ENCODE results near the gene FOXK1. TPM values are rescaled to one million over a fixed set of nuclear protein-coding genes. Genes with fewer than 3 reads are reported as not detected.
A peak's percentile ranks its signal among the peaks of the same experiment; 100 is the strongest.

FOXK1 gene
- total and polyA plus RNA-seq, 2 of the 13 experiments (the other 11 are each of a cell fraction or from before 2014, with no cell fraction given), result 4.6 to 8.8 TPM

GRCh38 chr7:4744391-4745264 is 62.5 kb downstream of the FOXK1 start (continued):
- TF ChIP-seq TBL1XR1 (IDR thresholded peaks at IDR 0.05; ENCODE audit: borderline replicate concordance, low read length, partially characterized antibody) (no peak), GPBP1L1 (CRISPR knock-in tag; IDR thresholded peaks at IDR 0.05) (no peak), HOMEZ (CRISPR knock-in tag; IDR thresholded peaks at IDR 0.05; ENCODE audit: low read depth) (peak; percentile 67; the same call in 1 of the 2 replicates), ZNF644 (CRISPR knock-in tag; IDR thresholded peaks at IDR 0.05; ENCODE audit: low read depth) (no peak), ZNF704 (CRISPR knock-in tag; IDR thresholded peaks at IDR 0.05; ENCODE audit: borderline replicate concordance) (no peak), ZNF562 (CRISPR knock-in tag; IDR thresholded peaks at IDR 0.05; ENCODE audit: borderline replicate concordance) (no peak), ARHGAP35 (CRISPR knock-in tag; IDR thresholded peaks at IDR 0.05; ENCODE audit: borderline replicate concordance) (no peak), FOXA1 (IDR thresholded peaks at IDR 0.05) (no peak), FOXA1 (CRISPR knock-in tag; IDR thresholded peaks at IDR 0.05) (peak; percentile 87), KLF11 (CRISPR knock-in tag; IDR thresholded peaks at IDR 0.05) (no peak), SPEN (CRISPR knock-in tag; IDR thresholded peaks at IDR 0.05; ENCODE audit: low read depth) (no peak; the same call in none of the 2 replicates), AHDC1 (CRISPR knock-in tag; IDR thresholded peaks at IDR 0.05; ENCODE audit: borderline replicate concordance) (peak; percentile 13; the same call in 1 of the 2 replicates), ZNF251 (CRISPR knock-in tag; IDR thresholded peaks at IDR 0.05) (no peak), SKIL (CRISPR knock-in tag; IDR thresholded peaks at IDR 0.05; ENCODE audit: borderline replicate concordance) (peak; percentile 23; the same call in 1 of the 2 replicates)

All from HepG2 (cell line).